Measurements from ENCODE around the gene VSIG10L2. TPM values are rescaled to one million over a fixed set of nuclear protein-coding genes. Genes with fewer than 3 reads are reported as not detected.

Gene VSIG10L2
- total RNA-seq, 4 donors from 2014 or later: under 0.01 to 0.27 (median 0.09) TPM; not detected in 1

DNA sequence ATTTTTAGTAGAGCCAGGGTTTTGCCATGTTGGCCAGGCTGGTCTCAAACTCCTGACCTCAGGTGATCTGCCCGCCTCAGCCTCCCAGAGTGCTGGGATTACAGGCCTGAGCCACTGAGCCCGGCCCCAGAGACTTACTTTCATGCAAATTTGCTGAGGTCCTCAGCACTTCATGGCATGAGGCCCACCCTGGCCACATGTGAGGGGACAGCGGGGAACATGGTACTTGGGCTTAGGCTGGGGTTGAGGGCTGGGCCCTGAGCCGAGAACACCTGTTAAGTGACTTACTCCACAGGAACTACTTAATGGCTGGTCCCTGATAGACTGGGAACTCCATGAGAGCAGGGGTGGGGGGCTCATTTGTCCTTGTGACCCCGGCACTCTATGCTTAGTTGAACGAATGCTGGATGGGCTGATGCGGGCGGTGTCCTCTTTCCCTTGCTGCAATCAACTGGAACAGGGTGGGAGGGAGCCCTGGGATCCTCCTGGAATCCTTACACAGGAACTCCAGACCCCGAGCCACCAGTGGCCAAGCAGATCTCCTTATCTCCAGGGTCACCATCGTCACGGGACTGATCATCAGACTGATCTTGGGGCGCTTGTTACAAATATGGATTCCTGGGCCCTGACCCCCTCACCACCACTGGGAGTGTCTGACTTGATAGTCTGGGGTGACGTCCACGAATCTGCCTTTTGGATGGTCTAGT, 1.0 kb downstream of the VSIG10L2 start:
- intact Hi-C loops (cut with DNase I): loop anchor here (10.0 kb wide), 1 partner anchor 108 kb away; no protein-coding TSS in a partner anchor
- WGBS, 2 donors: 82 to 93% methylated on average over 6 to 11 of the region's 14 CpGs
- no peak for TF ChIP-seq POLR2A (IDR thresholded peaks at IDR 0.05)
- TF ChIP-seq, protein P1, sequence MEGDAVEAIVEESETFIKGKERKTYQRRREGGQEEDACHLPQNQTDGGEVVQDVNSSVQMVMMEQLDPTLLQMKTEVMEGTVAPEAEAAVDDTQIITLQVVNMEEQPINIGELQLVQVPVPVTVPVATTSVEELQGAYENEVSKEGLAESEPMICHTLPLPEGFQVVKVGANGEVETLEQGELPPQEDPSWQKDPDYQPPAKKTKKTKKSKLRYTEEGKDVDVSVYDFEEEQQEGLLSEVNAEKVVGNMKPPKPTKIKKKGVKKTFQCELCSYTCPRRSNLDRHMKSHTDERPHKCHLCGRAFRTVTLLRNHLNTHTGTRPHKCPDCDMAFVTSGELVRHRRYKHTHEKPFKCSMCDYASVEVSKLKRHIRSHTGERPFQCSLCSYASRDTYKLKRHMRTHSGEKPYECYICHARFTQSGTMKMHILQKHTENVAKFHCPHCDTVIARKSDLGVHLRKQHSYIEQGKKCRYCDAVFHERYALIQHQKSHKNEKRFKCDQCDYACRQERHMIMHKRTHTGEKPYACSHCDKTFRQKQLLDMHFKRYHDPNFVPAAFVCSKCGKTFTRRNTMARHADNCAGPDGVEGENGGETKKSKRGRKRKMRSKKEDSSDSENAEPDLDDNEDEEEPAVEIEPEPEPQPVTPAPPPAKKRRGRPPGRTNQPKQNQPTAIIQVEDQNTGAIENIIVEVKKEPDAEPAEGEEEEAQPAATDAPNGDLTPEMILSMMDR (IDR thresholded peaks at IDR 0.05): no peak
- no peak overlapping the region for H3K4me3 ChIP-seq
- H3K4me1 ChIP-seq: peaks cover 10 to 21% (median 12%) of the 10 kb centered on the region in 3 donors
- no peaks in the 10 kb centered on the region for H3K9me3 ChIP-seq
- H3K27ac ChIP-seq: no peak overlapping the region
- no peaks in the 10 kb centered on the region for H3K36me3 ChIP-seq
- H3K27me3 ChIP-seq: peaks cover 0 to 9% (median 0%) of the 10 kb centered on the region in 4 donors
- no peak for DNase-seq

DNA sequence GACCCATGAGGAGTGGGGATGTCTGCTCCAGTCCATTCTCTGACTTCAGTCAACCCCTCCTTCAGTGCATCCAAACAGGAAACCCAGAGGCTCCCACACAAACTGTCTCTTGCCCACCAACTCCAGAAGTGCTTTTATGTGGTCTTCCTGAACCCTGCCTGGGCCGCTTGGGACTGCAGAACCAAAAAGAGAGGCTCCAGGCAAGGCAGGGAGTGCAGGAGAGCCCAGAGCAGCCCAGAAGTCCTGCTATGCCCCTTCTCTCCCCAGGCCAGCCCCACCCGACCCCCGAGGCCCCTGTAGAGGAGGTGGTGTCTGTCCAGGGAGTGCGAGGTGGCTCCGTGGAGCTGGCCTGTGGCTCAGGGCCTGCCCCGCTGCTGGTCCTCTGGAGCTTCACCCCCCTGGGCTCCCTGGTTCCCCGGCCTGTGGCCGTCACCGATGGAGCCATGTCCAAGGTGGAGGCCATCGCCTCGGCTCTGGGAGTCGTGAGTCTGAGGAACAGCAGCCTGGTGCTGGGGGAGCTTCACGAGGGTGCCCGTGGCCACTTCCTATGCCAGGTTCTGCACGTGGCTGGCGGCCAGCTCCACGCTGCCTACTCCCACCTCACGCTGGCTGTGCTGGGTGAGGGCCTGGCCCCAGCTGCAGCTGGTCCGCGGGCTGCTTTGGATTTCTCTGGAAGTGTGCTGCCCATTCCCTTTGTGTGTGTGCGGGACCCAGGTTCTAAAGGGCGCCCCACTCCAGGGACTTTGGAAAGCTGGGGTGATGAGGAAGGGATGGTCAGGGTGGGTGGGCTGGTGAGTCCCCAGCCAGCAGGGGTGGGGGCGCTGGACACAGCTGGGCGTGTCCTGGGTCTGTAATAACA, 1.8 kb downstream of the VSIG10L2 start:
- no peak overlapping the region for H3K4me3 ChIP-seq
- DNase-seq: no peak
- no peaks in the 10 kb centered on the region for H3K36me3 ChIP-seq
- intact Hi-C loops (cut with DNase I): loop anchor here (10.0 kb wide), 1 partner anchor 107 kb away; no protein-coding TSS in a partner anchor
- no peak overlapping the region for H3K27ac ChIP-seq
- TF ChIP-seq POLR2A (IDR thresholded peaks at IDR 0.05): no peak
- TF ChIP-seq, protein P1 (IDR thresholded peaks at IDR 0.05): no peak
- H3K9me3 ChIP-seq: no peaks in the 10 kb centered on the region
- WGBS, 2 donors: no CpG with 5 or more reads among the region's 24 CpGs
- peaks cover 13 to 23% (median 16%) of the 10 kb centered on the region in 3 donors for H3K4me1 ChIP-seq
- H3K27me3 ChIP-seq: peaks cover 0 to 9% (median 0%) of the 10 kb centered on the region in 4 donors

DNA sequence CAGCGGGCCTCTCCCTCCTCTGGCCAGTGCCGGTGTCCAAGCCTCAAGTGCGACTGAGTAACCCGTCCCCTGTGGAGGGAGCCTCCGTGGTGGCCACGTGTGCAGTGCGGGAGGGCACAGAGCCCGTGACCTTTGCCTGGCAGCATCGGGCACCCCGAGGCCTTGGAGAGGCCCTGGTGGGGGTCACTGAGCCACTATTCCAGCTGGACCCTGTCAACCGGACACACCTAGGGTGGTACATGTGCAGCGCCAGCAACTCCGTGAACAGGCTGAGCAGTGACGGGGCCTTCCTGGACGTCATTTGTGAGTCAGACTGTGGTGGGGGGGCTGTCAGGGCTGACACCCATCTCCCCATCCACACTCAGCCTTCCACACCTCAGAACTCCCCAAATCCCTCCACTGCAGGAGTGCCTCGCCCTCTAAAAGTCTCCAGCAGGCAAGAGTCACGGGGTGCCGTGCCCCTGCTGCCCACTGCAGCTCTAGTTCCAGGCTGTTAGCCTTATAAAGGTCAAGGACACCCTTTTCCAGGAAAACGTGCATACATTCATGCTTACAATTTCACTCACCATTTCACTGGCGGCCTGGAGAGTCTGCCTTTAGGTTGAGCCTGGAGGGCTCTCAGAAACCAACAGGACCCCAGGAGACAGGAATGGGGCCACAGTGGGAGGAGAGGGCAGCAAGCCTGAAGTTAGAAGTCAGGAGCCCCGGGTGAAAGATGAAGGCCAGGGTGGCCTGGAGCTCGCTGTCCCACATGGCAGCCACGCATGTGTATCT, 2.6 kb downstream of the VSIG10L2 start:
- H3K27ac ChIP-seq: no peak overlapping the region
- TF ChIP-seq, protein P1 (IDR thresholded peaks at IDR 0.05): no peak
- TF ChIP-seq POLR2A (IDR thresholded peaks at IDR 0.05): no peak
- no peak overlapping the region for H3K4me3 ChIP-seq
- no peaks in the 10 kb centered on the region for H3K9me3 ChIP-seq
- no peak for DNase-seq
- WGBS, 2 donors: 84 to 86% methylated on average over 4 to 7 of the region's 23 CpGs
- peaks cover 0 to 9% (median 0%) of the 10 kb centered on the region in 4 donors for H3K27me3 ChIP-seq
- peaks cover 13 to 31% (median 22%) of the 10 kb centered on the region in 3 donors for H3K4me1 ChIP-seq
- intact Hi-C loops (cut with DNase I): loop anchor here (10.0 kb wide), 1 partner anchor 106 kb away; no protein-coding TSS in a partner anchor
- H3K36me3 ChIP-seq: no peaks in the 10 kb centered on the region

DNA sequence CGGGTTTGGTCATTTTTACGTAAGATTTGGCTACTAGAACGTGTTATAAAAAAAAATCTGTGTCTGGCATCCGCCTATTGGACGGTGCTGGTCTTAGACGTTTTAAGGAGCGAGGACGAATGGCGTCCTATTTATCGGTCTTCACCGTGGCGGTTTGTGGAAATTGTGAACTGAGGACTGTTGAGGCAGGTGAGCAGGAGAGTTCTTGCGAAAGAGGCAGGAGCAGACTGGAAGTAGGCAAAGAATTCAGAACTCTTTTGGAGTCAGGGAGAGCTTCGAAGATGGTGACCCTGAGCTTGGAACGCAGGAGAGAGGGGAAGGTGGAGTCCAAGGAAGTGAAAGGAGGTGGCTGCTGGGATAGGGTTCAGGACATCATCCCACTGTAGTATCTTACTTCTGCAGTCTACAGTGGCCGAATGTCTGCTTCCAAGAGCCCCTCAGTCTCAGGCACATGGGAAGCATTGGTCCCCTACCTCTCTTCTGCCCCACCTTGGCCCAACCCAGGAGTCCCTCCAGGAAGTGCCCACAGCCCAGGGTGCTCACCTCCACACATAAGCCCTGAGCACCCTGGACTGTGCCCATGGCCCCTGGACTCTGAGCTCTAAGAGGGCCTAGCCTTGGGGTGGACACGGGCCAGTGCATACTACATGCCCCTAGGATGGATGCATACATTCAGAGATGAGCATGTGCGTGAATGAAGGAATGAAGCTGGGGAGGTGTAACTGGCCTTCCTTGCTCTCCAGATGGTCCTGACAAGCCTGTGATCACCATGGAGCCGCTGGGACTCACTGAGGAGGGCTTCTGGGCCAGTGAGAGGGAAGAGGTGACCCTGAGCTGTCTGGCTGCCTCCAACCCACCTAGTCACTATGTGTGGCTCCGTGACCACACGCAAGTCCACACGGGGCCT, 3.7 kb downstream of the VSIG10L2 start:
- Histone ChIP-seq H3K36me3 (no peaks in the 10 kb centered on the region), H3K27me3 (peaks cover 0 to 9% (median 0%) of the 10 kb centered on the region in 4 donors), H3K4me1 (peaks cover 13 to 37% (median 23%) of the 10 kb centered on the region in 3 donors), H3K4me3 (no peak overlapping the region), H3K27ac (no peak overlapping the region), H3K9me3 (no peaks in the 10 kb centered on the region)
- no peak for TF ChIP-seq POLR2A (IDR thresholded peaks at IDR 0.05)
- TF ChIP-seq, protein P1 (IDR thresholded peaks at IDR 0.05): no peak
- 89 to 90% methylated on average over 19 to 21 of the region's 22 CpGs for WGBS, 2 donors
- DNase-seq: no peak
- intact Hi-C loops (cut with DNase I): loop anchor here (10.0 kb wide), 1 partner anchor 105 kb away; no protein-coding TSS in a partner anchor

All from esophagus squamous epithelium (tissue), 5 donors.